Activated naive CD4-positive, alpha-beta T cell treated with anti-CD3 and anti-CD28 coated beads, Interleukin-2, amount 50 U/mL, for 24 hours (primary cell): Measurements from ENCODE around the gene MRPL20.
A peak's percentile ranks its signal among the peaks of the same experiment; 100 is the strongest.
"Not testable (repeated sequence)": the region's sequence is repeated elsewhere in the genome, so short reads cannot be mapped to it uniquely, and the experiment has no call there.

ENCODE experiments used
- H3K27ac Mint-ChIP-seq: one replicate; pipeline ENCODE4 v1.8.0; 2021; ENCODE audit warnings: mild to moderate bottlenecking, mixed read lengths
- H3K27me3 Mint-ChIP-seq: one replicate; pipeline ENCODE4 v1.8.0; 2021; ENCODE audit warnings: mixed read lengths
- H3K36me3 Mint-ChIP-seq: one replicate; pipeline ENCODE4 v1.8.0; 2021; ENCODE audit warnings: mixed read lengths
- H3K4me1 Mint-ChIP-seq: one replicate; pipeline ENCODE4 v1.8.0; 2021; ENCODE audit warnings: mixed read lengths
- H3K4me3 Mint-ChIP-seq: one replicate; pipeline ENCODE4 v1.8.0; 2021; ENCODE audit warnings: mild to moderate bottlenecking, mixed read lengths
- H3K9me3 Mint-ChIP-seq: one replicate; pipeline ENCODE4 v1.8.0; 2021; ENCODE audit warnings: mixed read lengths

The MRPL20 gene

GRCh38 chr1:1393428-1393827, 13.7 kb downstream of the MRPL20 start:
- Mint-ChIP-seq H3K9me3 (no peaks in the 10 kb centered on the region), H3K4me3 (no peak overlapping the region), H3K27me3 (no peaks in the 10 kb centered on the region), H3K4me1 (peaks cover 25% of the 10 kb centered on the region), H3K36me3 (peaks cover 16% of the 10 kb centered on the region), H3K27ac (peak overlapping the region; percentile 31)

DNA sequence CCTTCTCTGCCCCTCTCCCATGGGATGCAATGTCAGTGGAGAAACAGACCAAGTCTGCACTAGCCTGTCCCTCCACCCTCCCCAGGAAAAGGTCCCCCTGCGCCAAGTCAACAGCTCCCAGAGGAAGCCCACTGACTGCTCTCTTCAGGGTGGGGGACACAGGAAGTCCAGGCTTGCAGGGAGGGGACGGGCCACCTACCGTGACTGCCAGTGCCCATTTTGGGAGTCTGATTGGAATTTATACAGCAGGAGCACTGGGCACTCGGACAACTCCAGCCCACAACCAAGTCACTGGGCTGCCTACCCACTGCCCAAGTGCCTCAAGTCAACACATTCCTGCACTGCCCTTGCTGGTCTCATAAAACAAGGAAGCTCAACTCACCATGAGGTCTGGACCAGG, 14.1 kb downstream of the MRPL20 start:
- Mint-ChIP-seq H3K27ac (no peak overlapping the region), H3K27me3 (no peaks in the 10 kb centered on the region), H3K36me3 (peaks cover 14% of the 10 kb centered on the region), H3K4me3 (no peak overlapping the region), H3K9me3 (no peaks in the 10 kb centered on the region), H3K4me1 (peaks cover 22% of the 10 kb centered on the region)

DNA sequence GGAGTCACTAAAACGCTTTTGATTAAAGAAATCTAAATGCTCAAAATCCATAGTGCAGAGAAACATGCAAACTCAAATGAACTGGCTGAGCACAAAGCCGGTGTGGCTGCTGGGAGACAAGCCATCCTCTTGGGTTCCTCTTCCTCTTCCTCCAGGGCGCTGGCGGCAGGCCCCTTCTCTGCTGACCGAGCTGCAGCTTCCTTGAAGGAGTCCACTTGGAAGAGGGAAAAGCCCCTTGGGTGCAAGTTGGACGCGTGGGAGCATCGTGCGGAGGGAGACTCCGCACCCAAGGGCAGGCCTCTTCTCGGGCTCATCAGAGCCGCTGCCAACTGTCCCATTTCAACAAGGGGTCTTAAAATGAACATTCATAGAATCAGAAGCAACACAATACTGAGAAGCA, 15.9 kb downstream of the MRPL20 start:
- Mint-ChIP-seq H3K4me1 (peaks cover 19% of the 10 kb centered on the region), H3K36me3 (peaks cover 16% of the 10 kb centered on the region), H3K27me3 (no peaks in the 10 kb centered on the region), H3K9me3 (no peaks in the 10 kb centered on the region), H3K27ac (peak overlapping the region; percentile 41), H3K4me3 (no peak overlapping the region)

- peaks cover 15% of the 10 kb centered on the region for H3K36me3 Mint-ChIP-seq
Observed at GRCh38 chr1:1390675-1391074, 16.4 kb downstream of the MRPL20 start.

GRCh38 chr1:1388078-1388472, 19.0 kb downstream of the MRPL20 start:
- peaks cover 9% of the 10 kb centered on the region for H3K36me3 Mint-ChIP-seq
- no peaks in the 10 kb centered on the region for H3K27me3 Mint-ChIP-seq
- H3K4me3 Mint-ChIP-seq, result no peak overlapping the region
- no peak overlapping the region for H3K27ac Mint-ChIP-seq
- peaks cover 7% of the 10 kb centered on the region for H3K4me1 Mint-ChIP-seq
- H3K9me3 Mint-ChIP-seq, result no peaks in the 10 kb centered on the region

More at GRCh38 chr1:1390675-1391074, 16.4 kb downstream of the MRPL20 start:
- Mint-ChIP-seq H3K4me1 (peaks cover 17% of the 10 kb centered on the region), H3K27ac (no peak overlapping the region), H3K27me3 (no peaks in the 10 kb centered on the region), H3K9me3 (no peaks in the 10 kb centered on the region), H3K4me3 (no peak overlapping the region)

DNA sequence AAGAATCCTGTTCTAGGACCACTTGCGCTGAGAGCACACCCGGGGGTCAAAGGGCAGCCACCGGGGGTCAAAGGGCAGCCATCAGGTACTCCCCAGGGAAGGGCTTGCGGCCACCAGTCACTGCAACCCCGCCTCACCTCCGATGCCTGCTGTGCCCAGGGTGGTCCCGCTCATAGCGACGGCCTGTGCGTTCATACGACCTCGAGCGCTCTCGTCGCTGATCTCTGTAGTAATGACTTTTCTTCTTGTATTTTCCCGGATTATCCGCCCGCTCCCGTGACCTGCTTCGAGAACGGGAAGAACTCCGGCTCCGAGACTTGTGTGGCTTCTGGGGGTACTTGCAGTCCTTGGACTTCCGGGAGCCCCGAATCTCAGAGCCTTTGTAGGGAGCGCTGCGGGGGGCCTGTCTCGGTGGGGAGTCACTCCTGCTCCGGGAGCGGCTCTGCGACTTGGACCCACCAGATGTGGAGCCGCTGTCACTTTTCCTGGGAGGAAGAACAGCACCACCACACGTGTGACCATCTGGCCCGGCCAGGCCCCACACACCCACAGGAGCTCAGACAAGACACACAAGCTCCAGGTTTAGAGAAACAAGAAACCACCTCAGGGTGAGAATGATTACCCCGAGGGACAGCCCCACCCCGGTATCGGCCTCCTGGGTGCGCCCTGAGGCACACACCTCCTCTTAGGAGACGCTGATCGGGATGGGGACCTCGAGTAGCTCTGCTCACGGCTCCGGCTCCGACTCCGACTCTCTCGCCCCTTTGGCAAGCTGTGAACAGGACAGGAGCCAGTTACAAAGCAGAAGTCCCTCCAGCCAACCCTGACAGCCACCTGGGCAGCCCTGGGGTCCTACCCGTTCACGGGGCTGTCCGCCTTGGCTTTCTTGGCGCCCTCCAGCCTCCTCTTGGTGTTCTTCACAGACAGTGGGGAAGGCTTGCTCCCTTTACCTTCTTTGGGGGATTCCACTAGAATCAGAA, 19.7 kb downstream of the MRPL20 start:
- H3K27ac Mint-ChIP-seq, result no peak overlapping the region
- H3K4me1 Mint-ChIP-seq, result peaks cover 4% of the 10 kb centered on the region

GRCh38 chr1:1385931-1386330, 21.2 kb downstream of the MRPL20 start:
- H3K27me3 Mint-ChIP-seq, result no peaks in the 10 kb centered on the region
- no peaks in the 10 kb centered on the region for H3K9me3 Mint-ChIP-seq
- H3K4me1 Mint-ChIP-seq, result no peaks in the 10 kb centered on the region
- H3K4me3 Mint-ChIP-seq, result no peak overlapping the region
- H3K36me3 Mint-ChIP-seq, result peaks cover 2% of the 10 kb centered on the region
- H3K27ac Mint-ChIP-seq, result no peak overlapping the region

More for the DNA sequence above, 19.7 kb downstream of the MRPL20 start:
- Mint-ChIP-seq H3K4me3 (no peak overlapping the region), H3K36me3 (peaks cover 9% of the 10 kb centered on the region), H3K9me3 (no peaks in the 10 kb centered on the region), H3K27me3 (no peaks in the 10 kb centered on the region)

DNA sequence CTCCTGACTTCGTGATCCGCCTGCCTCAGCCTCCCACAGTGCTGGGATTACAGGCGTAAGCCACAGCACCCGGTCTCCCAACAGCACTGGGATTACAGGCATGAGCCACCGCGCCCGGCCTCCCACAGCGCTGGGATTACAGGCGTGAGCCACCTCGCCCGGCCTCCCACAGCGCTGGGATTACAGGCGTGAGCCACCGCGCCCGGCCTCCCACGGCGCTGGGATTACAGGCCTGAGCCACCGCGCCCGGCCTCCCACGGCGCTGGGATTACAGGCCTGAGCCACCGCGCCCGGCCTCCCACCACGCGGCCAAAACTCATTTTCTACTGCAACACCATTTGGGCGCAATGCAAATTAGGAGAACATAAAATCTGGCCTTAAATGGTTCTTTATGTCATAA, 21.8 kb downstream of the MRPL20 start:
- H3K27me3 Mint-ChIP-seq, H3K4me3 Mint-ChIP-seq, H3K9me3 Mint-ChIP-seq, H3K27ac Mint-ChIP-seq, H3K36me3 Mint-ChIP-seq, H3K4me1 Mint-ChIP-seq: not testable (repeated sequence)

DNA sequence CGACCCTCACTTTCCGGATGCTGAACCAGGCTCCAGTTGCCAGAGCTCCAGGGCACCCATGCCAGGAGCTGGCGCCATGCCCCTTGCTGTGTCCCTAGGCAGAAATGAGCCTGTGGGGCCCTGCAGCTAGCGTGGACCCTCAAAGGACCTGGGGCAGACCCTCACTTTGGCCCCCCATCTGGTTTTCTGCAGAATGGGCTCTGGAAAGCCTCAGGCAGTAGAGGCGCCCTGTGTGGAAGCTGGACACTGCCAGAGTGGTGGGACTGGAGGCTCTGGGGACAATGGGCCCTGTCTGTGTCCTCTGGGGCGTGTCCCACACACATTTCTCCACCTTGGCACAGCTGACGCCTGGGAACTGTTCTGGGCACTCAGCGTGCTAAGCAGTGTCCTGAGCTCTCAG, 25.8 kb downstream of the MRPL20 start:
- no peaks in the 10 kb centered on the region for H3K9me3 Mint-ChIP-seq
- no peaks in the 10 kb centered on the region for H3K36me3 Mint-ChIP-seq
- H3K4me1 Mint-ChIP-seq, result no peaks in the 10 kb centered on the region
- H3K27me3 Mint-ChIP-seq, result no peaks in the 10 kb centered on the region
- H3K27ac Mint-ChIP-seq, result no peak overlapping the region
- H3K4me3 Mint-ChIP-seq, result no peak overlapping the region

DNA sequence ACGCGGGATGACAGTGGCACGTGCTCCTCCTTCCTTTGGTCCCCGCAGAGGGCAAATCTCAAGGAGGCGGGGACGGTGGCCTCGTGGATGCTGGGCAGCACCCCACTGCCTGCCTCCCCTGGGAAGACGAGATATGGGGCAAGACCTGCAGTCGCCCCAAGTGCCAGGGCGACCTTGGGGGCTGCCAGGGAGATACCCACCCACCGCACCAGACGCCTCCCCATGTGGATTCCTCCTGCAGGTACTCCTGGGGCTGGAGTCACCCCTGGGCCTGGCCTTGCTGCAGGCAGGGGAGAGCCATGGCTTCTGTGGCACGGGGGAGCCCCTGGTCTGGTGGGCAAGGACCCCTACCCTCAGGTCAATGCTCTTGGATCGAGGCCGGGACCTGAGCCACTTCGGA, 26.2 kb downstream of the MRPL20 start:
- Mint-ChIP-seq H3K36me3 (no peaks in the 10 kb centered on the region), H3K4me1 (no peaks in the 10 kb centered on the region), H3K27ac (no peak overlapping the region), H3K27me3 (no peaks in the 10 kb centered on the region), H3K9me3 (no peaks in the 10 kb centered on the region), H3K4me3 (no peak overlapping the region)

GRCh38 chr1:1377540-1378205, 29.4 kb downstream of the MRPL20 start:
- H3K4me1 Mint-ChIP-seq, result peaks cover 9% of the 10 kb centered on the region
- no peak overlapping the region for H3K27ac Mint-ChIP-seq
- H3K36me3 Mint-ChIP-seq, result no peaks in the 10 kb centered on the region
- no peak overlapping the region for H3K4me3 Mint-ChIP-seq
- no peaks in the 10 kb centered on the region for H3K9me3 Mint-ChIP-seq
- no peaks in the 10 kb centered on the region for H3K27me3 Mint-ChIP-seq

DNA sequence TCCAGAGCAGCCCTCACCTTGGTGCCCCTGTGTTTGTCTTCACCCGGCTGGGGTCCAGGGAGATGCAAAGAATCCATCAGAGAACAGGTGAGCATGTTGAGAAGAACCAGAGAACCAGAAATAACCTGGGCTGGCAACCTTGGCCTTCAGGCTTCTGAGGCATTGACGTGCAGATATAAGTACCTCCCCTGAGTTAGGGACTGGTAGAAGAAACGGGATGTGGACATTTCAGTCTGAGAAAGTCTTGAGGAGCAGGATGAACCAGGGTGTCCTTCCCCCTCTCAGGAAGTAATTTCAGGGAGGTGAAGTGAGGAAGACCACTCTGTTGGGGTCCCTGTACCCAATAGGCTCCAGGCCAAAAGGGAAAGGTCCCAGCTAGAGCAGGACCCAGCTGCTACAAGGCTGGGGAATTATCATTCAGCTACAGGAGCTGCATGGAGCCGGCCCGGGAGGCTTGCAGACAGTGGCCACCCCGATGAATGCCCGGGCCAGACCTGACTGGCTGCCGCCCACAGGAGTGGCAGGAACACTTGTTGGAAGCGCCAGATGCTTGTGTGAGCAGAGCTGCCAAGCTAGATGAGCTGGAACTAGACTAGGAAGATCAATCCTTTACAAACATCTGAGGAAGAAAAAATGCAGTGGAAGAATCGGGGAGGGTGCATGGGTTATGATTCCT, 30.4 kb downstream of the MRPL20 start:
- H3K4me1 Mint-ChIP-seq, result peaks cover 13% of the 10 kb centered on the region
- H3K4me3 Mint-ChIP-seq, result peak overlapping the region; percentile 93
- H3K9me3 Mint-ChIP-seq, result no peaks in the 10 kb centered on the region
- H3K36me3 Mint-ChIP-seq, result no peaks in the 10 kb centered on the region
- H3K27me3 Mint-ChIP-seq, result no peaks in the 10 kb centered on the region
- H3K27ac Mint-ChIP-seq, result peak overlapping the region; percentile 59

DNA sequence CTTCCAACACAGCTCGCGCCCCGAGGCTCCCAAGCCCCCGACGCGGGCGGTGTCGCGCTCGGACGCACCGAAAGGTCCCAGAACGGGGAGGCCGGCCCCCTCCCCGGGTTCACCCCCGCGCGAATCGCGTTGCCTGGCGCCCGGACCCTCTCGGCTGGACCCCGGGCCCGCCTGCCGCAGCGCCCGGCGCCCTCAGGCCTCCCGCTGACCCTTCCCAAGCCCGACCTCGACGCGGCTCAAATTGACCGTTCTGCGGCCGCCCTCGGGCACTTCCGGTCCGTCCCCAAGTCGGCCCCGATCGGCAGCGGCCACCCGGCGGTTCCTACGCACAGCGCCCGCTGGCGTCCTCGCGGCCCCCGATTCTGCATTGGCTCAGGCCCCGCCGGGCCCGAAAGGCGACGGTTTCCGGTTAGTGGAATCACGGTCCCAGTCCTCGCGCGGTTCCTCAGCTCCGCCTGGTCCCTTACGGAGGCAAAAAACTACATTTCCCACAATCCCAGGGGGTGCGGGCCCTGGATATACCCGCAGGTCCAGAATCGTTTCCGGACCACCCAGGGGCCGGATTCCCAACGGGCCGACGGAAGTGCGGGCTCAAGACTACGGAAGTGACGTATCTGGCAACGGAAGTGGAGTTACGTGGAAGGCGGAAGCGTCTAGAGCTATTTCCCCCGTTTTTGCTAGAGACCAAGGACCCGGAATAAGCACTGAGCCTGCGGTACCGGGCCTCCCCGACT, 32.0 kb downstream of the MRPL20 start, which contains the start of gene AURKAIP1:
TSS of gene AURKAIP1 (minus strand) at position 279 of the 734 bp plus-strand sequence. CDS start 451 bp downstream, outside the sequence.
- H3K27me3 Mint-ChIP-seq, result no peaks in the 10 kb centered on the region

DNA sequence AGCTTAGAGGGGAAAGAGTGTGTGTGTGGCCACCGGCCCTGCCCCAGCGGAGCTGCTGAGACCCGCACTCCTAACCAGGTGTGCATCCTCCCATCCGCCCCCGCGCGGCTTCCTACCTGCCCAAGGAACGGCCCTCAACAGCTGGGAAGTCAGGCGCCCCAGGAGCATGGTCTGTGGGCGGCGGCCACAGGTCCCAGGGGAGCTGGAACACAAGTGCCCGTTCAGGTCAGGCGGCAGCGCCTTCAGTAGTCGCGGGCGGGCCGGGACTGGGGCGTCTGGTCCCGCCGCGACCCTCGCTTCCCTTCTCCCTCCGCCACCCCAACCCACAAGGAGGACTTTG, 32.5 kb downstream of the MRPL20 start:
- Mint-ChIP-seq H3K9me3 (no peaks in the 10 kb centered on the region), H3K4me1 (peaks cover 17% of the 10 kb centered on the region), H3K27ac (no peak overlapping the region), H3K36me3 (no peaks in the 10 kb centered on the region), H3K4me3 (peak overlapping the region; percentile 93), H3K27me3 (no peaks in the 10 kb centered on the region)

More for the DNA sequence above, 32.0 kb downstream of the MRPL20 start, which contains the start of gene AURKAIP1:
- Mint-ChIP-seq H3K27ac (peak within 1 kb of the TSS; percentile 98), H3K4me3 (peak within 1 kb of the TSS; percentile 93), H3K36me3 (no peaks in the 10 kb centered on the region), H3K4me1 (peaks cover 16% of the 10 kb centered on the region), H3K9me3 (no peaks in the 10 kb centered on the region)
